Measurements from ENCODE around the gene RBMS3. TPM values are rescaled to one million over a fixed set of nuclear protein-coding genes. Genes with fewer than 3 reads are reported as not detected.
"Not testable (repeated sequence)": the region's sequence is repeated elsewhere in the genome, so short reads cannot be mapped to it uniquely, and the experiment has no call there.

Gene RBMS3
- total RNA-seq, 1 donor, result 2.1 TPM

- Histone ChIP-seq H3K4me3 (ENCODE audit: low read length) (no peak overlapping the region), H3K27me3 (ENCODE audit: insufficient read depth, low read length) (no peaks in the 10 kb centered on the region), H3K9me3 (ENCODE audit: low read depth, low read length) (no peaks in the 10 kb centered on the region), H3K4me1 (ENCODE audit: insufficient read depth, low read length) (peaks cover 21% of the 10 kb centered on the region)
Observed at GRCh38 chr3:30040126-30040525, 759.3 kb downstream of the RBMS3 start.

DNA sequence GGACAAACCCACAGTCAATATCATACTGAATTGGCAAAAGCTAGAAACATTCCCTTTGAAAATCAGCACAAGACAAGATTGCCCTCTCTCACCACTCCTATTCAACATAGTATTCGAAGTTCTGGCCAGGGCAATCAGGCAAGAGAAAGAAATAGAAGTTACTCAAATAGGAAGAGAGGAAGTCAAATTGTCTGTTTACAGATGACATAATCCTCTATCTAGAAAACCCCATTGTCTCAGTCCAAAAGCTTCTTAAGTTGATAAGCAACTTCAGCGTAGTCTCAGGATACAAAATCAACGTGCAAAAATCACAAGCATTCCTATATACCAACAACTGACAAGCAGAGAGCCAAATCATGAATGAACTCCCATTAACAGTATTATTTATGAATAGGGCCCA, 760.6 kb downstream of the RBMS3 start:
- not testable (repeated sequence) for H3K9me3 ChIP-seq (ENCODE audit: low read depth, low read length); H3K4me3 ChIP-seq (ENCODE audit: low read length); H3K27me3 ChIP-seq (ENCODE audit: insufficient read depth, low read length)
- peaks cover 21% of the 10 kb centered on the region for H3K4me1 ChIP-seq (ENCODE audit: insufficient read depth, low read length)

DNA sequence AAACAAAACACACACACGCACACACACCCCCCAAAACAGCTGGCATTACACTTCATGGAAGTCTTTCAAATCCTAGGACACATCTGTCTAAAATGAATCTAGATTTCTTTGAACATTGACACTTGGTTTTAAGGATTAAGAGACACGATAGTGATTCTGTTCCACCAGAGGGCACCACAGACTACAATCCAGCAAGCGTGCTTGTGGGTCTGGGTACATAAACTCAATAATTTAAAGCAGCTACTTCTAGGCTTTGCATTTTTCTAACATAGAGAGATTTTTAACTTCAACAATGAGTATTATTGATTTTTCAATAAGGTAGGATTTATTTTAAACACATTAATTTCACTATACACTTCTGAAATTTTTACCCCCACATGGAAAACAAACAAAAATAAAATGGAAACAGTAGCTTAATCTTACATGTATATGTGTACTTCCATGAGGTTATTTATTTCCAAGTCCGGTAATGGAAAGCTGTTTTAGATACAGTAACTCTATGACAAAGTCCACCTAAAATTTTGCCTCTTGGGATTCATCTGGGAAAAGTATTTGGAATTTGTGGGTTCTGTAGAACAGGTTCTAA, 761.5 kb downstream of the RBMS3 start:
- no peaks in the 10 kb centered on the region for H3K27me3 ChIP-seq (ENCODE audit: insufficient read depth, low read length)
- H3K4me1 ChIP-seq (ENCODE audit: insufficient read depth, low read length), result peaks cover 21% of the 10 kb centered on the region
- H3K9me3 ChIP-seq (ENCODE audit: low read depth, low read length), result no peaks in the 10 kb centered on the region
- no peak overlapping the region for H3K4me3 ChIP-seq (ENCODE audit: low read length)

DNA sequence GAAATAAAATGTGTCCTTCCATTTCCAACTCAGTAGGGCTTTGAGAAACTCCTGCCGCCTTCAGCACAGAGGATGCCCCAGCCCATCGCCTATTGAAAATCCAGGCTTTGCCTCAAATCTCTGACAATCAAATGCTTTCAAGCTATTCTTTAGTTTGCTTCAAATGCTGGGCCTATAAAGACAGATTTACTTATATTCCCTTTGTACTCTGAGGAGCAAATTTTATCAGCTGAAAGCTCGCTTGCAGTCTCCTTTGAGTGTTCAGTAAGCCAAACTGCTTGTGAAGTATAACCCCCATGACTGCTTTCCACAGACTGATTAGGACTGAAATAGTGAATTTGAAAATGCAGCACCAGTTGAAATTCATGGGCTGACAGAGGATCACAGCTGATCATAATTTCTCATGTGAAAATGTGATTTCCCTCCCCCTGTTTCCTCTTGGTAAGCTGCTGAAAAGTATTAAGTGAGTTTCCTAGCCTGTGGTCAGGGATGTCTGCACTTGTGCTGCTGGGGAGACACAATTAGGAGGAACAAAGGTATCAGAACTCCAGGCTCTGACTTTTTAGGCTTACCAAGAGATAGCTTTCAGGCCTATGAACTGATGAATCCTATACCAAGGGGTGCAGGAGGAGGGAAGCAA, 762.2 kb downstream of the RBMS3 start:
- no peaks in the 10 kb centered on the region for H3K9me3 ChIP-seq (ENCODE audit: low read depth, low read length)
- H3K27me3 ChIP-seq (ENCODE audit: insufficient read depth, low read length), result no peaks in the 10 kb centered on the region
- peaks cover 21% of the 10 kb centered on the region for H3K4me1 ChIP-seq (ENCODE audit: insufficient read depth, low read length)
- no peak overlapping the region for H3K4me3 ChIP-seq (ENCODE audit: low read length)

GRCh38 chr3:30044515-30044914, 763.6 kb downstream of the RBMS3 start:
- H3K4me3 ChIP-seq (ENCODE audit: low read length), result no peak overlapping the region
- H3K27me3 ChIP-seq (ENCODE audit: insufficient read depth, low read length), result no peaks in the 10 kb centered on the region
- H3K4me1 ChIP-seq (ENCODE audit: insufficient read depth, low read length), result peaks cover 21% of the 10 kb centered on the region
- no peaks in the 10 kb centered on the region for H3K9me3 ChIP-seq (ENCODE audit: low read depth, low read length)

- H3K4me1 ChIP-seq (ENCODE audit: insufficient read depth, low read length), result no peaks in the 10 kb centered on the region
- no peaks in the 10 kb centered on the region for H3K27me3 ChIP-seq (ENCODE audit: insufficient read depth, low read length)
- H3K9me3 ChIP-seq (ENCODE audit: low read depth, low read length), result no peaks in the 10 kb centered on the region
- no peak overlapping the region for H3K4me3 ChIP-seq (ENCODE audit: low read length)
Observed at GRCh38 chr3:30048431-30048830, 767.6 kb downstream of the RBMS3 start.

- H3K4me1 ChIP-seq (ENCODE audit: insufficient read depth, low read length); H3K4me3 ChIP-seq (ENCODE audit: low read length); H3K27me3 ChIP-seq (ENCODE audit: insufficient read depth, low read length); H3K9me3 ChIP-seq (ENCODE audit: low read depth, low read length): not testable (repeated sequence)
Observed at GRCh38 chr3:30050116-30050515, 769.2 kb downstream of the RBMS3 start.

DNA sequence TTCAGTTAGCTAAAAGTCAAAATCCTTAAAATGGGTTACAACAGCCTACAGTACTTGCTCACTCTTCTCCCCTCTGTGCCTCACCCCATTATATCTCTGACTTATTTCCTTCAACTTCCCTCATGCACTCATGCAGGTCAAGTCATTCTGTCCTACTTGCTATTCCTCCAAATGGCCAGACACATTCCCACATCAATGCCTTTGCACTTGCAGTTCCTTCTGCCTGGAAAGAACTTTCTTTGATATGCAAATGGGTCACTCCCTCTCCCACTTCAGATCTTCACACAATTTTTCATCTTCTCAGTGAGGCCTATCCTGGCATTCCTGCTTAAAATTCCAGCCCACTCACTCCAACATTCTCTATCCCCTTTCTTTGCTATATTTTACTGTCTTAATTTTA, 778.4 kb downstream of the RBMS3 start:
- Histone ChIP-seq H3K4me1 (ENCODE audit: insufficient read depth, low read length) (no peaks in the 10 kb centered on the region), H3K9me3 (ENCODE audit: low read depth, low read length) (no peaks in the 10 kb centered on the region), H3K4me3 (ENCODE audit: low read length) (no peak overlapping the region), H3K27me3 (ENCODE audit: insufficient read depth, low read length) (no peaks in the 10 kb centered on the region)
